Measurements from ENCODE around the gene MOBP. TPM values are rescaled to one million over a fixed set of nuclear protein-coding genes. Genes with fewer than 3 reads are reported as not detected.

The MOBP gene
- total and polyA plus RNA-seq, 2 of the 4 experiments (the other 2 are of a cell fraction) = not detected

DNA sequence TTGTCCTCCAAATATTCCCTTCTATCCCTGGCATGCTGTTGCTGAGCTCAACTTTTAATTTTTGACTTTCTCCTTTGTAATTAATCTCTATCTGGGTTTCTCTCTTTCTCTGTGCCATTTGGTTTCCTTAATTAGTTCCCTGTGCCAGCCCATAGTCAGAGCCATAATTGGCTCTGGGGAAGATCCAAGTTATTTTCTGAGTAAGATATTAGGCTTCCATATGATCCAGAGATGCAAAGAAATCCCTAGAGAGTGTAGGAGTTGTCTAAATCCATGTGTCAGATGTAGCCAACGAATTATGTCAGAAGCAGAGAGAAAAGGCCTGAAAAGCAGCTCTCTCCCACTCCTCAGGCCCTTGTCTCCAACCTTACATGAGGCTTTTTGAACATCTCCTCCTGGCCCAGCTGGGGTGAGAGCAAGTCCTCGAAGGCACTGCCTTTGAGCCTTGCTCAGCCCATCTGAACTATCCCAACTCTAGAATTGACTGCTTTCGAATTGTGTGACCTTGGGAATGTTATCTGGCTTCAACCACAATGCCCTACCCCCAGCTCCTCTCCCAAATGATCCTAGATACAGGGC is 46.4 kb downstream of the MOBP start:
- in situ Hi-C loops (cut with MboI; ENCODE audit: low sequenced_read_pairs) = no loop called here
- H2AFZ ChIP-seq (replicated peaks; ENCODE audit: low read length, poor library complexity) = no peak overlapping the region
- H3K36me3 ChIP-seq (ENCODE audit: control insufficient read depth, insufficient read depth, low read length) = no peaks in the 10 kb centered on the region
- dilution Hi-C loops (cut with HindIII; ENCODE audit: low sequenced_read_pairs, unreplicated experiment) = no loop called here
- CTCF ChIA-PET = no interaction called here
- H3K4me1 ChIP-seq (ENCODE audit: control insufficient read depth, insufficient read depth, low read length) = no peaks in the 10 kb centered on the region
- TF ChIP-seq MAZ (IDR thresholded peaks at IDR 0.05; ENCODE audit: borderline replicate concordance, low read depth, low read length) (no peak), POLR2A (IDR thresholded peaks at IDR 0.05; ENCODE audit: low read depth, low read length) (no peak), BHLHE40 (IDR thresholded peaks at IDR 0.05; ENCODE audit: low read depth, low read length) (no peak), SMC3 (IDR thresholded peaks at IDR 0.05; ENCODE audit: low read depth, low read length) (no peak), MAFK (IDR thresholded peaks at IDR 0.05; ENCODE audit: low read depth, low read length) (no peak)
- TF ChIP-seq, protein P1, sequence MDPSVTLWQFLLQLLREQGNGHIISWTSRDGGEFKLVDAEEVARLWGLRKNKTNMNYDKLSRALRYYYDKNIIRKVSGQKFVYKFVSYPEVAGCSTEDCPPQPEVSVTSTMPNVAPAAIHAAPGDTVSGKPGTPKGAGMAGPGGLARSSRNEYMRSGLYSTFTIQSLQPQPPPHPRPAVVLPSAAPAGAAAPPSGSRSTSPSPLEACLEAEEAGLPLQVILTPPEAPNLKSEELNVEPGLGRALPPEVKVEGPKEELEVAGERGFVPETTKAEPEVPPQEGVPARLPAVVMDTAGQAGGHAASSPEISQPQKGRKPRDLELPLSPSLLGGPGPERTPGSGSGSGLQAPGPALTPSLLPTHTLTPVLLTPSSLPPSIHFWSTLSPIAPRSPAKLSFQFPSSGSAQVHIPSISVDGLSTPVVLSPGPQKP (IDR thresholded peaks at IDR 0.05; ENCODE audit: borderline replicate concordance, low read depth, low read length) = no peak
- intact Hi-C loops (cut with micrococcal nuclease) = no loop called here
- no peak overlapping the region for H2BK15ac ChIP-seq (ENCODE audit: low read depth, low read length)
- no peak overlapping the region for H4K8ac ChIP-seq (ENCODE audit: low read depth in 2 of 2, low read length in 2 of 2)
- no peak overlapping the region for H3K9ac ChIP-seq (ENCODE audit: low read depth, low read length)
- H3K23ac ChIP-seq (ENCODE audit: low read depth, low read length) = no peak overlapping the region
- no peak overlapping the region for H2BK120ac ChIP-seq (ENCODE audit: low read depth, low read length)
- H2AK9ac ChIP-seq (replicated peaks; ENCODE audit: low read depth, low read length, poor library complexity) = no peak overlapping the region
- H3K9me3 ChIP-seq (ENCODE audit: control insufficient read depth, insufficient read depth, low read length) = no peaks in the 10 kb centered on the region
- H4K5ac ChIP-seq (ENCODE audit: low read depth, low read length) = no peak overlapping the region
- POLR2A ChIA-PET (ENCODE audit: unreplicated experiment) = no interaction called here
- no peaks in the 10 kb centered on the region for H3K79me1 ChIP-seq (ENCODE audit: low read depth in 1 of 2, low read length in 2 of 2)
- no peak overlapping the region for H2BK5ac ChIP-seq (ENCODE audit: low read depth, low read length, poor library complexity, severe bottlenecking)
- H3K9me1 ChIP-seq (ENCODE audit: insufficient read depth, low read length) = no peaks in the 10 kb centered on the region
- H4K20me1 ChIP-seq (ENCODE audit: insufficient read depth, low read length) = no peaks in the 10 kb centered on the region
- no peak overlapping the region for H3K14ac ChIP-seq (replicated peaks; ENCODE audit: low read depth, low read length)
- H4K91ac ChIP-seq (ENCODE audit: insufficient read depth, low read depth, low read length) = no peak overlapping the region
- H3K4me3 ChIP-seq (ENCODE audit: insufficient read depth, low read depth, low read length) = no peak overlapping the region
- H3K18ac ChIP-seq (ENCODE audit: low read depth, low read length) = no peak overlapping the region
- no peak overlapping the region for H3K27ac ChIP-seq (ENCODE audit: insufficient read depth, low read length)
- no peak overlapping the region for H3K4ac ChIP-seq (ENCODE audit: low read depth, low read length)
- no peak overlapping the region for H3K4me2 ChIP-seq (ENCODE audit: low read depth, low read length)
- no peak overlapping the region for H2AK5ac ChIP-seq (ENCODE audit: low read depth, low read length)
- H2BK20ac ChIP-seq (ENCODE audit: low read depth, low read length) = no peak overlapping the region
- no peaks in the 10 kb centered on the region for H3K27me3 ChIP-seq (ENCODE audit: control insufficient read depth, insufficient read depth, low read length)
- DNase-seq (no peak), ATAC-seq (ENCODE audit: low read depth) (no peak)
- H3K56ac ChIP-seq (ENCODE audit: extremely low read depth, insufficient read depth, low read length) = no peak overlapping the region
- no TSS peak for BruUV-seq (replicated peaks)
- WGBS, 2 experiments (ENCODE audit: extremely low coverage in 2 of 2, insufficient read length in 1 of 2) = 13% methylated on average over 2 of the region's 3 CpGs; no CpG with 5 or more reads in 1 of the 2 experiments
